GM18870 (cell line): ENCODE results near the gene CCDC180.
"Not testable (repeated sequence)": the region's sequence is repeated elsewhere in the genome, so short reads cannot be mapped to it uniquely, and the experiment has no call there.

Experiments used
- ATAC-seq: cut with Tn5 transposase; IDR thresholded peaks from one replicate; pipeline ENCODE4 v1.9.1; 2021; ENCODE audit warnings: moderate library complexity; ENCODE audit not compliant: unreplicated experiment

CCDC180 gene

GRCh38 chr9:97310896-97311295 is 3.4 kb downstream of the CCDC180 start:
- no peak for ATAC-seq

- ATAC-seq = no peak
Measured at GRCh38 chr9:97311798-97312500, 4.5 kb downstream of the CCDC180 start.

DNA sequence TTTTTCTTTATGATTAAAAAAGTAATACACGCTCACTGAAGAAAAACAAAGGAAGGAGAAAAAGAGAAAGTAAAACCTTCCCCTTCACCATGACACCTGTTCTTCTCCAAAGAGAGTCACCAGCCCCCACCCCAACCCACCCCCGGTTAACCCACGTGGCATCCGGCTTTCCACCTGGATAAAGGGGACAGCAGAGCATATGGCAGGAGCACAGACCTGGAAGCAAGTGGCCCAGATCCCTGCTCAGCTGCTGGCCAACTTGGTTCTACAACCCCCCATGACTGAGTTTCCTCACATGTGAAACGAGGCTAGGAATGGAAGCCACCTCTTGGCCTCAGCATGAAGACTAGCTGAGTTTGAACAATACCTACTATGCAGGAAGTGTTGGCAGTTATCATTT is 5.1 kb downstream of the CCDC180 start:
- ATAC-seq = no peak

- ATAC-seq = no peak
Measured at GRCh38 chr9:97313243-97313642, 5.8 kb downstream of the CCDC180 start.

GRCh38 chr9:97313746-97314145 is 6.3 kb downstream of the CCDC180 start:
- ATAC-seq = no peak

DNA sequence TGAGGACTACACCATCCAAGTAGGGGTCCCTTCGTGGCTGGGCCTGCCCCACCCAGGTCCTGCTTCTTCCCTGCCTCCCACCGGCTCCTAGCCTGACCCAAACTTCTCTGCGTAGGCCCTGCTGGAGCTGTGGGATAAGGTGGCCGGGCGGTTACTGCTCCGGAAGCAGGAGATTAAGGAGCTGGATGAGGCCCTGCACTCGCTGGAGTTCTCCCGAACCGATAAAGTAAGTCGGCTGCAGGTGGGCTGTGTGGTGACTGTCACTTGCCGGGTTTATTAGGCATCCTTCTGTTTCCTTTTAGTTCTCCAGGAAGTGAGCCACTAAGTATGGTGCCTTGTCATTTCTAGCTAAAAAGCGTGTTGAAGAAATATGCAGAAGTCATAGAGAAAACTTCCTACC is 7.0 kb downstream of the CCDC180 start:
- no peak for ATAC-seq

DNA sequence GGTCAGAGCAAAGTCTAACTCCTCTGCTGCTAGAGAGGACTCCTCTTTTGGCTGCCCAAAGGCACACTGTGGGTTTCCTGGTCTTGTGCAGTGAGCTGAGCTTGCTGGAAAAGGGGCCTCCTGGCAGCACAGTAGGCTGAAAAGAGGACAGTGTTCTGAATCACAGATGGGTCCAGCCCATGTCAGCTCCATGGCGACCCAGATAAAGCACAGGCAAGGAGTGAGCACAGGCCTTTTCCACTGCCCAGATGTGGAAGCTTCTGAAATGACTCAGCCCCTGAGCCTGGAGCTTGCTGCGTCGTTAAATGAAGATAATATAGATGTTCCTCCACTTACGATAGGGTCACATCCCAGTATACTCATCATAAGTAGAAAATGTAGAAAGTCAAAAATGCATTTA is 8.1 kb downstream of the CCDC180 start:
- no peak for ATAC-seq

- ATAC-seq = no peak
Measured at GRCh38 chr9:97316904-97317303, 9.4 kb downstream of the CCDC180 start.

- ATAC-seq = no peak
Measured at GRCh38 chr9:97318433-97318832, 11.0 kb downstream of the CCDC180 start.

DNA sequence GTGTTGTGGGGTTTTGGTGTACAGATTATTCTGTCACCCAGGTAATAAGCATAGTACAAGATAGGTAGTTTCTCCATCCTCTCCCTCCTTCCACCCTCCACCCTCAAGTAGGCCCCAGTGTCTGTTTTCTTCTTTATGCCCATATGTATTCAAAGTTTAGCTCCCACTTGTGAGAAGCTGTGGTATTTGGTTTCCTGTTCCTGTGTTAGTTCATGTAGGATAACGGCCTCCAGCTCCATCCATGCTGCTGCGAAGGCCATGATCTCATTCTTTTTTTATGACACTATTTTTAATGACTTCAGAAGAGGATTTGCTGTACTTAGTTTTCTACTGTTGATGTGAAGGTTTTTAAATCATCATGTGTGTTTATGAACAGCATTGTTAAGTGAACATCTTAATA is 11.9 kb downstream of the CCDC180 start:
- no peak for ATAC-seq

DNA sequence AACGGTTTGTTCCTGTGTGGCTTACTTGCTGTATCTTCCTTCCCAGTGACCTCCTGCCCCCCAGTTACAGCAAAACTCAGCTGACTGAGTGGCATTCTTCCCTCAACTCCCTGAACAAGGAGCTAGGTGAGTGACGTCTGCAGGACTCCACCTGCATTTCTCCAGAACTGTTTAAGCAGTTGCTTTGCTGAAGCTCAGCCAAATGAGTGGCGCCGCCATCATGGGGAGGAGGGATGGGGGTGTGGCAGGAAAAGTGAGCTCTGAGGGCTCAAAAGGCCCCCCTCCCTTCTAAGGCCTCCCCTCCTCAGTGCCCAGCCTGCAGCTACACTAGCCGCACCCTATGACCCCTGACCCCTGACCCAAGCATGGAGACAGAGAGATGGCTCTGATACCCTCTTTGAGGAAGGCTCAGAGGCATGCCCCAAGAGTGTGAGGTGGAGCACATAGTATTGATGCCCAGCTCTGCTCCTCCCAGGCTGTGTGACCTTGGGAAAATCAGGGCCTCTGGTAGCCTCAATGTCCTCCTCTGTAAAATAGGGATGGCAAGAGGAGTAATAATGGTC is 12.7 kb downstream of the CCDC180 start:
- ATAC-seq = no peak

DNA sequence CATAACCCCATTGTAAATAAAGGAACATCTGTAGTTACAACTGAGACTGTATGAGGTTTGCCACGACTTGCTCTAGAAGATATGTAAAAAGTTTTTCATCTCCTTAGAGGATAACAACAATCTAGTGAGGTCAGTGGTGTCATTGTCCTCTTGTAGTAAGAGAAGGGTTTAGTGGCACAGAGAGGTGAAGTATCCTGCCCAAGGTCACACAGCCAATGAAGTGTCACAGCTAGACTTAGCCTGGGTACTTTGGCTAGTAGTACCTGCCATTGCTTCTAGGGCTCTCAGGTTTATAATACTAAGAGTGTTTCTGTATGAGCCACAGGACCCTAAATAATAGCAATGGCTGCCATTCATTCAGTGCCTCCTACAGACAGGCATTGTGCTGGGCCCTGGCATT is 13.8 kb downstream of the CCDC180 start:
- no peak for ATAC-seq

- no peak for ATAC-seq
Measured at GRCh38 chr9:97321691-97322090, 14.2 kb downstream of the CCDC180 start.

- no peak for ATAC-seq
Measured at GRCh38 chr9:97322105-97322504, 14.6 kb downstream of the CCDC180 start.

DNA sequence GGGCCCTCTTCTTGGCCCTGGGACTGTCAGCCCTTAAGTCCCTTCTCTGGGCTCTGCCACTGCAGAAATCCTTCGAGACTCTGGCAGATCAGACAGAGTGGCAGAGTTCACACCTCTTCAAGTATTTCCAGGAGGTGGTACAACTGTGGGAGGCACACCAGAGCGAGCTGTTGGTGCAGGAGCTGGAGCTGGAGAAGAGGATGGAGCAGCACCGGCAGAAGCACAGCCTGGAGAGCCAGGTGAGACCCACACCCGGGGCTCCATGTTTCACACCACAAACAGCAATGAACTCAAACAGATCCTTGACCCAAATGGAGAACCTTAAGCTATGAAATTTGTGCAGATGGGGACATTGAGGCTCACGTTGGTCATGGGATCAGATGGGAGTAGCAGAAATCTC is 17.5 kb downstream of the CCDC180 start:
- ATAC-seq = no peak

DNA sequence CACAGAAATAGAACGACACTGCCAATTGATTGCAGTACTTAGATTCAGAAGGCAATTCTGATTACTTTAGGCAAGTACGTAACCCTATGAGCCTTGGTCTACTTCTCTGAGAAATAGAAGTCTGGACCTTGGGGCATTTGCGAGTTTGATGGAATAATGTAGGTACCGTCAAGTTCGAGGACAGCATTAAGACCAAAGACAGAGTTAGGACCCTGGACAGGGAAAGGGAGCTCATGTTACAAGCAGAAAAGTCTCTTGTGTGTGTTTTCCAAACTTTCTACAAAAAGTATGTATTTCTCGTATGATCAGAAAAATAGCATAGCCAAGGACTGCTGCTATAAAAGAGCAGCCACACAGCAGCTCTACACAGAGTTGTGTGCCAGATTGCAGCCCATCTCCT is 20.1 kb downstream of the CCDC180 start:
- ATAC-seq = no peak

GRCh38 chr9:97332993-97333392 is 25.5 kb downstream of the CCDC180 start:
- ATAC-seq = no peak

DNA sequence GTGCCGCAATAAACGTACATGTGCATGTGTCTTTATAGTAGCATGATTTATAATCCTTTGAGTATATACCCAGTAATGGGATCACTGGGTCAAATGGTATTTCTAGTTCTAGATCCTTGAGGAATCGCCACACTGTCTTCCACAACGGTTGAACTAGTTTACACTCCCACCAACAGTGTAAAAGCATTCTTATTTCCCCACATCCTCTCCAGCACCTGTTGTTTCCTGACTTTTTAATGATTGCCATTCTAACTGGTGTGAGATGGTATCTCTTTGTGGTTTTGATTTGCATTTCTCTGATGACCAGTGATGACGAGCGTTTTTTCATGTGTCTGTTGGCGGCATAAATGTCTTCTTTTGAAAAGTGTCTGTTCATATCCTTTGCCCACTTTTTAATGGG is 28.2 kb downstream of the CCDC180 start:
- ATAC-seq = not testable (repeated sequence)

DNA sequence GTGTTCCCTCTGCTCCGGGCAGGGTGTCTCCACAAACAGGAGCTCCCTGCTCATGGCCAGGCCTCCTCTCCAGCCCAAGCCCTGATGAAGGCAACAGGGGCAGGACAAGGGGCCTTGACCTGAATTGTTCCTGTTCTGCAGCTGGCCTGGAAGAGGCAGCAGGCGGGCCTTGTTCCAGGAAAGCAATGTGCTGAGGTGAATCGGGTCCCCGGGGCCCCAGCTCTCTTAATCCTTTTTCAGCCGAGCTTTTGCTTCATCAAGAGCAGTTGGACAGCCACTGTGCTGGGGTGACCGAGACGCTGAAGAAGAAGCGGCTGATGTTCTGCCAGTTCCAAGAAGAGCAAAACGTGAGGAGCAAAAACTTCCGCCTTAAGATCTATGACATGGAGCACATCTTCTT is 41.4 kb downstream of the CCDC180 start:
- ATAC-seq = no peak

GRCh38 chr9:97349400-97349799 is 41.9 kb downstream of the CCDC180 start:
- no peak for ATAC-seq

DNA sequence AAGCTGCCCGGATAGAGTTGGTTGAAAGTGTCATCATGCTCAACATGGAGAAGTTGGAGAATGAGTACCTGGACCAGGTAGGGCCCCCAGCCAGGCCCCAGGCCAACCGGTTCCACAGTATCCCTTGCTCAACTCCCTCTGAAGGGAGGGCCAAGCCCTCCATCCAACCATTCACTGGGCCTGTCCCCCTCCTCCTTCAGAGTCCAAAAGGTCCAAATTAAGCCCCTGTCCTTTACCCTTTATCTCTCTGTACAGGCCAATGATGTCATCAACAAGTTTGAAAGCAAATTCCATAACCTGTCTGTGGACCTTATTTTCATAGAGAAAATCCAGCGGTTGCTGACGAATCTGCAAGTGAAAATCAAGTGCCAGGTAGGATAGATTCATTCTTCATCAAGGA is 47.2 kb downstream of the CCDC180 start:
- no peak for ATAC-seq

- no peak for ATAC-seq
Measured at GRCh38 chr9:97357056-97357455, 49.6 kb downstream of the CCDC180 start.
